LHCN-M2 (cell line): Measurements from ENCODE around the gene BRSK2. TPM values are rescaled to one million over a fixed set of nuclear protein-coding genes. Genes with fewer than 3 reads are reported as not detected.

Experiments
- DNase-seq: peaks from one replicate; pipeline ENCODE4 v3.0.0-alpha.2; 2012; ENCODE audit warnings: low read depth
- total RNA-seq: library from RNA; depleted of rRNA; stranded (reverse); fragments of >200 nt; gene quantifications from 2 replicates; pipeline ENCODE4 v1.2.3, GENCODE V29; 2014

The BRSK2 gene
- total RNA-seq, 1 experiment from 2014 or later: 0.34 TPM

GRCh38 chr11:1466784-1467183 is 77.0 kb downstream of the BRSK2 start:
- DNase-seq: no peak

- no peak for DNase-seq
Observed at GRCh38 chr11:1467270-1467669, 77.5 kb downstream of the BRSK2 start.

- DNase-seq: no peak
Observed at GRCh38 chr11:1468002-1468401, 78.3 kb downstream of the BRSK2 start.

- DNase-seq: no peak
Observed at GRCh38 chr11:1468473-1469066, 78.8 kb downstream of the BRSK2 start.

GRCh38 chr11:1469287-1469910 is 79.7 kb downstream of the BRSK2 start:
- DNase-seq: no peak

GRCh38 chr11:1469911-1470680 is 80.4 kb downstream of the BRSK2 start:
- DNase-seq: no peak

GRCh38 chr11:1470681-1471611 is 81.2 kb downstream of the BRSK2 start:
- DNase-seq: no peak

GRCh38 chr11:1471736-1472135 is 82.0 kb downstream of the BRSK2 start:
- no peak for DNase-seq

- DNase-seq: no peak
Observed at GRCh38 chr11:1472180-1473005, 82.7 kb downstream of the BRSK2 start.

- DNase-seq: no peak
Observed at GRCh38 chr11:1473011-1473628, 83.4 kb downstream of the BRSK2 start.

GRCh38 chr11:1473786-1474185 is 84.1 kb downstream of the BRSK2 start:
- no peak for DNase-seq

- no peak for DNase-seq
Observed at GRCh38 chr11:1475841-1476240, 86.1 kb downstream of the BRSK2 start.

GRCh38 chr11:1476940-1477736 is 87.4 kb downstream of the BRSK2 start:
- DNase-seq: no peak

GRCh38 chr11:1478011-1478410 is 88.3 kb downstream of the BRSK2 start:
- no peak for DNase-seq

- DNase-seq: no peak
Observed at GRCh38 chr11:1478544-1478943, 88.8 kb downstream of the BRSK2 start.

- DNase-seq: no peak
Observed at GRCh38 chr11:1479006-1479677, 89.4 kb downstream of the BRSK2 start.

- DNase-seq: no peak
Observed at GRCh38 chr11:1479678-1480118, 90.0 kb downstream of the BRSK2 start.

GRCh38 chr11:1480191-1480554 is 90.4 kb downstream of the BRSK2 start:
- no peak for DNase-seq
